GM21825 (cell line): ENCODE measurements around the gene FAM83G.

Experiments used
- ATAC-seq: cut with Tn5 transposase; IDR thresholded peaks from one replicate; pipeline ENCODE4 v1.9.1; 2021; ENCODE audit warnings: mild to moderate bottlenecking, moderate library complexity; ENCODE audit not compliant: unreplicated experiment

The FAM83G gene

DNA sequence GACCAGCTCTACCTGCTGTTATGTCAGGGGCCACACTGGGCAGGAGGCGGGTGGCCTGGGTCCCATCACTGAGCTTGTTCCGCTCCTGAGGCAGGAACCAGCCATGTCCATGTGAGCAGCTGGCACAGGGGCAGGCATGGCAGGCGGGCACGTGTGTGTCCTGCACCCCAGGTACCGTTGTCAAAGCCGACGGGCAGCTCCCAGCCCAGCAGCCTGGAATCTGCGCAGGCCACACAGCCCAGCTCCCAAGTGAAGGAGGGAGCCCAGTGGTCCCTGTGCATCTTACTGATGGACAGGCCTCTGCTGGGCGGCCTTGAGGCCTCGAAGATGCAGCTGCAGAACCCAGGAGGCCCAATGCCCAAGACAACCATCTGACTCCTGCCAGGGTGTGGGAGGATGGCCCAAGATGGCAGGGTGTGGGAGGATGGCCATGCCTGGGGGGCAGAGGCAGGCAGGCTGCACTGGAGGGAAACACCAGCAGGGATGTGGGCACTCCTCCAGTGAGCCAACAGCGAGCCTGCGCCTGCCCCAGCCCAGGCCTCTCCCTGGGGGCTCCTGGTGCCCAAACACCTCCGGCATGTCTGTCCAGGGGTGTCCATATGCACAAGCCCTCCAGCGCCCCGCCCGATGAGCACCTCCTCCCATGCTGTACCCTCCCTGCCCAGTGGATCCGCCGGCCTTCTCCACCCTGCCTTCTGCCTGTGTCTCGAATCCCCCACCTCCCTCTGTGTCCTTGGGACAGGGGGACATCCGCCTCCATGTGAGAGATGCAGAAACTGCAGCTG lies 12.8 kb downstream of the FAM83G start:
- no peak for ATAC-seq

DNA sequence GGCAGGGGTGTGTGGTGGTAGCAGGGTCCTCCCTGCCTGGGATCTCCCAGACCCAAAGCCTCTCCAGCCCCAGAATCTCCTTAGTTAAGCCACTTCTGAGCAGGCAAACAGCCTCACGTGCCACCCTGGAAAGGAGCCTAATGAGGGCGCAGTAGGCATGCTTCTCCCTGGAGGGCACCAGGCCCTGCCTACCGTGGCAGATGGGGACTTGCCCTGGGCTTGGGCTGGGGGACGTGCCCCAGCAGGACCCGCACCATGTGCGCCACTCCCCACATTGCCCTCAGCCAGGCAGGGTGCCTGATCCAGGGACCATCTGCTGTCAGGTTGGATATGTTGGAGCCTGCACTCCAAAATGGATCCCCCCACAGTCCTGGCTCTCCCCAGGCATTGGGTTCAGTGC lies 14.2 kb downstream of the FAM83G start:
- no peak for ATAC-seq

DNA sequence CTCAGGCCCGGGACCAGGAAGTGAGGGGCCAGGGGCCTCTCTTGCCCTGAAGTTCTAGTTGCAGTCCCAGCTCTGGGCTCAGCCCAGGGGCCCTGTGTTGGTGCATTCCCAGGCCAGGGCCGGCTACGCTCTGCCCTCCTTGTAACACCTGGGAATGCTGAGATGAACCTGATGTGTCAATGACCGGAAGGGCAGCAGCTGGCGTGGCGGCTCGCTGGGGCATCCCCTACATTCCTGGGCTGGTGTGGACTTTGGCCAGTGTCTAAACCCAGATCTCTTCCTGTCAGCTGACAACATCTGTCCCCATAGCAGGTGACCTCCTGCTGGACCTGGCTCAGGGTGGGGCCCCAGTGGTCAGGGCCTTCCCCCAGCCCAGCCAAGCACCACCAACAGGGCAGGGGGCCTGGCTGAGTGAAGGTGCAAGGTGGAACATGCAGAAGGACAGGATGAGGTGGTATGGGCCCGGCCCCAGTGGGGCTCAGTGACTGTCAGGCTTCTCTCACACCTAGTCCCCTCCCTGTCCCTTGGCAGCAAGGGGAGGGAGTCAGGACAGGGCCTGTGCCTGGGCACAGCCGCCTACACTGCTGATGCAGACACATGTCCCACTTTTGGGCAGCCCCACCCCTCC lies 15.9 kb downstream of the FAM83G start:
- ATAC-seq, result no peak

DNA sequence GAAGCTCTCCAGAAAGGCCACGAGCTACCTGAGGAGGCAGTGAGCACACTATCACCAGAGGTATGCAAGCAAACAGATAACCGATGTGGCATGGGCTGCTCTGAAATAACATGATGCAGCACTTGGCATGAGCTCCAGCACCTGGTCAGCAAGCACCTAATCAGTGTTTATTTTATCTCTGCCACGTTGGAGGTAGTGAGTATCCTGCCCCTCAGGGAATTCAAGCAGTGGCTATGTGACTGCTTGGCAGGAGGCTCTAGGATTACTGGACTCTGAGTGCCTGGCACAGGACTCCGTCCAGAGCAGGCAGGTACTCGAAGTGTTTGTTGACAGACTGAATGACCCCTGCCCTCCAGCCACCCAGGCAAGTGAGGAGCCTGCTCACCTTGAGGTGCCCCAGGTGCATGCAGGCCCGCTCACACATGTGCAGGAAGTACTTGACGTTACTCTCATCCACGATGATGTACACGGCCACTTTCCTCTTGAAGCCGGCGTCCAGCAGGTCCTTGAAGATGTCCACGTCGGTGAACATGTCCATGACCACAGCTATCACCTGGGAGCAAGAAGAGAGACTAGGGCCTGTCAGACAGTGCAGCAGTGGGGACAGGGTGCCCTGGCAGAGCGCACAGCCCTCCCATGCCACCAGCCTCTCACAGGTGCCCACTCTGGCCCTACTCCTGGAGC lies 16.6 kb downstream of the FAM83G start:
- ATAC-seq, result no peak

DNA sequence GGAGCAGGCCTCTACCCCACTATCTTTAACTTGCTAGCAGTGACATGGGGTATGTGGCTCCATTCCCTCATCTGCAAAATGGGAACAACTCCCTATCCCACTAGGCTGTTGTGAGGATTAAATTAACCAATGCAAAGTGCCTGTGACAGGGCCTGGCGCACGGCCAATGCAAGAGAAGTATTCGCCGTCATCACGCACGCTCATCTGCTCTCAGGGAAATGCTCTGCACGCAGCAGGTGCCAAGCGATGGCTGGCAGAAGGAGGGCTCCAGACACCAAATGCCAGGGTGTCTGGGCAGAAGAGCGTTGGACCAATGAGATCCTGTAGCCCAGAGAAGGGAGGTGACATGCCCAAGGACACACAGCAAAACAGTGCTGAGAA lies 17.3 kb downstream of the FAM83G start:
- no peak for ATAC-seq

DNA sequence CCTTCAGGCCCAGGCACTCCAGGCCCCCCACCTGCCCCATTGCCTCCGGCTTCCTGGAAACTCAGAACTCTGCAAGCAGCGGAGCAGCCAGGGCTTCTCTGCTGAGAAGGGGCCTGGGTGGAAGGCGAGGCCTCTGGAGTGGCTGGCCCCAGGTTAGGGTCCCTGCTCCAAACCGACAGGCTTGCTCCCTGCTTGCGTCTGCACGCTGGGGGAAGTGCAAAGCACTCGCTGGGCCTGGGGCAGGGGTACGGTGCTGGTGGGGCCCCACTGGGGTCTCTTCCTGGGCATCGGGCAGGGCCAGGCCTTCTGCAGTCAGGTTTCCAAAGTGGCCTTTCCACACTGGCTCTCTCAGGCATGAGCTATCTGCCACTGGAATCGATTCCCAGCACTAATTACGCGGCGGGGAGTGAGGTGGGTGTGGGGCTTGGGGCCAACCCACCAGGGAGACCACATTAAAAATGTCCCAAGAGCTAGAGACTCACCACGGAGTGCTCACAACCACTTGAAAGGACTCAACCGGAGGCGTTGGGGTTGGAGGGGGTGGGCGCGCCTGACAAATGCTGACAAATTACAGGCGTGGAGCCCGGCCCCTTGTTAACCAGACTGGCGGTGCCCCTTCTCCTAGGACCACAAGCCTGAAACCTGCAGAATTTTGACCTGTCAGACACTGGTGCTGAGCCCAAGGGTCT lies 17.9 kb downstream of the FAM83G start:
- no peak for ATAC-seq

DNA sequence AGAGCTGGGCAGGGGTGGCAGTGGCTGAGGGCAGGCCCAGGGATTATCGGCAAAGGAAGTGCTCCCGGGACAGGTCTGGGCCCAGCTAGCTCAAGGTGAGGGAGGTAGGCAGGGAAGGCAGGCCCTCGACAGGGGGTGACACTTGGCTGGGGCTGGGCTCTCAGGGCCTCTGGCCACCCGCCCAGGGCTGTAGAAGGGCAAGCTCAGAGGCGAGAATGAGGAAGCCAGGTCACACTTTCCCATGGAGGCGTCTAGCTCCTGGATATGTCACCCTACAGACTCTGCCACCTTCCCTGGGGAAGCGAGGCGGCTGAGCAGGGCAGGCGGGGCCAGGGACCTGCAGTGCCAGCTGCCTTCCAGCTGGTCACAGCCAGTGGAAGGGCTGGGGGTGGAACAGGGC lies 19.1 kb downstream of the FAM83G start:
- no peak for ATAC-seq

DNA sequence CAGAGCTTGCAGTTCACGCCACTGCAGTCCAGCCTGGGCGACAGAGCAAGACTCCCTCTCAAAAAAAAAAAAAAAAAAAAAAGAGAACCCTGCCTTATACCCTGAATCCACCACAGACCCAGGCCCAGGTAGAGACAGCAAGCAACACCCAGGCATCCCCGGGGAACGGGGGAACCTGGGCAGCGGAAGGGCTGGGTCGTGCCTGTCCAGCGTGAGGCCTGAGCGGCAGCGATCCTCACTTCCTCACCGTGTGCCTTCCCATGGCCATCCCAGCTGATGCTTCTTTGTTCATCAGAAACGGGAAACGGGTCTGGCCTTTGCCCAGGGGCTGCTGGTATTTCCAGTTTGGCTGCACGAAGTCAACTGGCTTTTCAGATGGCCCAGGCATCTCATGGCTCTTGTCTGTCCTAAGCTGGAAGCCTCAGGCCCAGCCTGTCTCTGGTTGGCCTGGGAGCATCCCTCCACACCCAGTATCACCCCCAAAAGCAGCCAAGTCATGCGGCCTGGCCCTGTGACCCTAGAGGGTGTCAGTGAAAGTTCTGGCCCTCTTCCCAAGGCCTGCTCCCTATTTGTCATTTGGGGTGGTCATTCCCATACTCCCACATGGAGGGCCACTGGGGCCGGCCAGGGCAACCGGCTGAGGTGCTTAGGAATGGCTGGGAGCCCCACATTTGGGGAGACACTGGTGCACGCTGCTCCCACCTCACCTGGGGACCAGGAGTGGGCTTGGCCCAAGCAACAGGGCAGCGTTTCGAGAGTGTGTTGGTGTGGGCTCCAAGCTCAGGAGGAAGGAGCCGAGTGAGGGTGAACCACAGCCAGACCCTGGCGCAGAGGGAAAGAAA lies 20.1 kb downstream of the FAM83G start:
- no peak for ATAC-seq

DNA sequence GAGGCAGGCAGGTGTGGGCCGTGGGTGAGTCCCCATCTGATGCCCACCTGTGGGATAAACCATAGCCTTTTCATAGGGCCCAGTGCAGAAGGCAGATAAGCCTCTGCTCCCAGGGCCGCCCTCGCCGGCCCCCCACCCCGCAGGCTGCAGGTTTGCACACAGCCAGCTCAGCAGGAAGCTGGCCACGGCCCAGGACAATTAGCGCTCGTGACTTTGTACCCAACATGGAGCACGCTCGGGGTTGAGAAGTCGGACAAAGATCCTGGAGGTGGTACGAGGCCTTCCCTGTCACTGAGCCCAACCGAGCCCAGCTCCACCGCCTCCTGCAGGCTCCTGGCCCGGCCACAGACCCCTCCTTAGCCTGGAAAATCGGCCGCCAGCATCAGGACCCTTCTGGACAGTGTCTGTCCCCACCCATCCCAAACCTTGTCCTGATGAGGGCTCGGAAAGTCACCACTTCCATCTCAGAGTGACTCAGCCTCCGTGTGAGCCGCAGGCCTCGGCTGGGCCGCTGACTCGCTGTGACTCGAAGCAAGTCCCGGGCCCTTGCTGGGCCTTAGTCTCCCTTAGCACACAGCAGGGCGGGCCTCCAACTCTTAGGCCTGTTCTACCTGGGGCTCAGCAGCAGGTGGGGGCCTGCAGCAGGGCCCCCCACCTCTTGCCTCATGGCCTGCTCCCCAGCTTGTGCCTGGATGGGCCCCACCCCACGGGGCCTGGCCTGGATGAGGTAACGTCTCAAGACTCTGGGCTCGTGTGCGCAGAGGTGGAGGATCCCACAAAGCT lies 22.7 kb downstream of the FAM83G start:
- ATAC-seq, result no peak

DNA sequence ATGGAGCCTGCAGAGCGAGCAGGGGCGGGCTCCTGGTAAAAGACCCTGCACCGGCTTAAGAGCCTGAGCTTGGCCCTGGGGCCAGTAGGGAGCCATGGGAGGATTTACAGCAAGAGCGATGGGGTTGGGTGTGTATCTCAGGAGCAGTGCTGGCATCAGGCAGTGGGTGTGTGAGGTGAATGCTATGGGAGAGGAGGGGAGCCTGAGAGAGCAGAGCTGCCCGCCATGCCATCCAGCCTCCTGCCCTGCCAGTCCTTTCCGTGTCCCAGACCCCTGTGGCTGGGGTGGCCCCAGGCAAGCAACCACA lies 23.3 kb downstream of the FAM83G start:
- ATAC-seq, result no peak

DNA sequence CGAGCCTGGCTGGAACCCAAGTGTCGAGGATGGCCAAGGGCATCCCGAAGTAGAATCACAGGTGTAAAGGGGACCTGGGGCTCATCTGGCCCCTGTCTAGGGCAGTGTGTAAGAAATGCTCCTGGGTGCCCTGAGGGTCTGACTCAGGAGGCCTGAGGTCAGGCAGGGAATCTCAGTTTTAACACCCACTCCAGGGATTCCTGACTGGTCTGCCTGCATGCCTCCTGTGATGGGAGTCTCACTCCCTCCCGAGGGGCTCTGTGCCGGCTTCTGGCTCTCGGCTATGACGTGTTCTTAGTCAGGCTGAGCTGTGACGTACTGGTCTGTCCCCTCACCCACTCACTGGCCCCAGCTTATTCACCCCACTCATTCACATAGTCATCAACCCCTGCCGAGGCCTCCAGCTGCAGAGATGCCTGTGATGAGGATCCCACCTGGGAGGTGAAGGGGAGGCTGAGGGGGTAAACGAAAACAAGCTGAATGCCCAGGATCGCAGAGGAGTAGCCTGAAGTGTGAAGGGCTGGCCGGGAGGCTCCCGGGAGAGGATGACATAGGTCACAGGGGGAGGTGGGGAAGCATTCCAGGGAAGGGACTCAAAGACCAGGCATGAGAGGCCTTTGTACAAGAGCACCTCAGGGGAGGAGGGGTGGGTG lies 23.8 kb downstream of the FAM83G start:
- ATAC-seq, result no peak

DNA sequence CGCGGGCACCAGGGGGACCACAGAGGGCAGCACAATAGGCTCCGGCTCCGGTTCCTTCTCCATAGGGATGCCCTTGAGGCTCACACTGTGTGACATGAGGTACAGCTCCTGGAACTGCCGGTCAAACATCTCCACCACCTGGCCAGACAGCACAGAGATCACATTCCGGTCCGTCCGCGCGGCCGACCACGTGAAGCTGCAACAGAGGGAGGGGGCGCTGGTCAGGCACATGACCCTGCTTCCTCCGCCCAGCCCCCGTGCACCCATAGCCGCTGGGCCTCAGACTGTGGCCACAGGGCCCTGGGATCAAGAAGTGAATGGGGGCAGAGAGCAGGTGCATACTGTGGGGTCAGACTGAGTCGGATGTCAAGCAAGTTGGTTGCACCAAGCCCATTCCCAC lies 25.9 kb downstream of the FAM83G start:
- ATAC-seq, result no peak

DNA sequence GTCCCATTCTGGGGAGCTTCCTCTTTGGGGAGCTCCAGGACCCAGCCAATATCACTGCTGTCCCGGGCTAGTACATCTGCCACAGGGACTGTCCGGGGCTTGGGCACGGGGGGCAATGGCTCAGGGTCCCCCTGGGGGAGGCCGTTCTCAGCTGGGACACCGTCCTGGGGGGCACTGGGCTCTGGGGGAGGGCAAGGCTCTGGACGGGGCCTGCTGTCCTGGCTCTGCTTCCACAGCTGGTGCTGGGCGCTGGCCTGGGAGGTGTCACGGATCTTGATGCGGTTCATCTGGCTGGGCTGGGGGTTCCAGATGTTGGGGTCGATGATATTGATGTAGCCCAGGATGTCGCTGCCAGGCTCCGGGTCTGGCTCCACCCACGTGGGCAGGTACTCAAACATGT lies 26.5 kb downstream of the FAM83G start:
- no peak for ATAC-seq

DNA sequence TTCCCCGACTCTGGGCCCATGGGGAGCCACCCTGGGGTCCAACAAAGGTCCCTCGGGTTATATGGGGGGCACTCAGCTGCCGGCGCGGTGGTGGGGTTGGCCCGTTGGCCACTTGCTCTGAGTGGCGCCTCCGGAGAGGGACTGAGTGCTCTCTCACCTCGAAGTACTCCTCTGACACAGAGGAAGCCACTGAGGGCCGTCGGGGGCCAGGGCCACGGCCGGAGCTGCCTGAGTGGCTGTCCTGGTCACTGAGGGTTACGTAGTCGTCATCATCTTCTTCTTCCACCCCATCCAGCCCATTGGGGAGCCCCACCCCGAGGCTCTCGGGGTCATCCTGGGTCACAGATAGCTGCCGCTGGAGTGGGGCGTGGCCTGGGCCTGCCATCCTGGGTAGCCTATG lies 26.9 kb downstream of the FAM83G start:
- ATAC-seq, result no peak

DNA sequence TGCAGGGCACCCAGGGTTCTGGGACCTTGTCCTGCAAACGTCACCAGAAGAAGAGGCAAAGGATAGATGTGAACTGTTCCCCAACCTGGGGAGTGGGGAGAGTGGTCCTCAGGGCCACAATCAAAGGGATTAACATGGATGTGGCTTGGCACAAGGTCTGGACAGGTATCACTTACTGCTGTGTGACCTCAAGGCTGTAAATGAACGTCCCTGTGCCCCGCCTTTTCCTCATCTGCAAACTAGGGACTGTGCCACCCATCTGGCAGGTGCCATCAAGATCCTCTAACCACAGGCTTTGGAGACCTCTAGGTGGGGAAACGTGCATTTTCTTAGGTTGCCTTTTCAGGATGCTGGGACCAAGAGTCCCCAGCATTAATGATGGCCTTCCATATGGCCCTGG lies 27.5 kb downstream of the FAM83G start:
- no peak for ATAC-seq

DNA sequence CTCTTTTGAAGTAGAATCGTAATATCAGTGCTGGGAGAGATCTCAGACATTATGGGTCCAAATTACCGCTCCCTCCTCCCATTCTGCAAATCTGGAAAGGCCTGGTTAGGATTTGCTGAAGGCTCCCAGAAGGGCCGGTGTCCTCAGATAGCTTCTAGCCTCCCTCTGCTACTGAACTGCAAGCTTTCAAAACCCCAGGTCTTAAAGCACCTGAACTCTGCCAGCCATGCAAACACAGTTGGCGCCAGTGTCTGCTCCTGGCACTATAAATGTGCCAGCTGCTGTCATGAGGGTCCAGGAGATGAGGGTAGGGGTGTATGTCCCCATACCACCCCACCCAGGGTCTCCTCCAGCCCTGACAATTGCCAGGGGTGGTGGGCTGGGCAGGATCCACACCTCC lies 28.4 kb downstream of the FAM83G start:
- no peak for ATAC-seq

DNA sequence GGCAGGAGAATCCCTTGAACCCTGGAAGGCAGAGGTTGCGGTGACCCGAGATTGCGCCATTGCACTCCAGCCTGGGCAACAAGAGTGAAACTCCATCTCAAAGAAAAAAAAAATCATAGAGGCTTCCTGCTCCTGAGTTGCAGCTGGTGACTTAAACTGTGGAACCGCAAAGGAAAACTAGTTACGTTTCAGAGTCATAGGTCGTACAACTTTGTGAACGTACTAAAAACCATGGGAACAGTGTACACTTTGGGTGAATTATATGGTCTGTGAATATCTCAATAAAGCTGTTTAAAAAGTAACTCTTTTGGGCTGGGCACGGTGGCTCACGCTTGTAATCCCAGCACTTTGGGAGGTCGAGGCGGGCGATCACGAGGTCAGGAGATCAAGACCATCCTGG lies 29.0 kb downstream of the FAM83G start:
- ATAC-seq, result no peak

DNA sequence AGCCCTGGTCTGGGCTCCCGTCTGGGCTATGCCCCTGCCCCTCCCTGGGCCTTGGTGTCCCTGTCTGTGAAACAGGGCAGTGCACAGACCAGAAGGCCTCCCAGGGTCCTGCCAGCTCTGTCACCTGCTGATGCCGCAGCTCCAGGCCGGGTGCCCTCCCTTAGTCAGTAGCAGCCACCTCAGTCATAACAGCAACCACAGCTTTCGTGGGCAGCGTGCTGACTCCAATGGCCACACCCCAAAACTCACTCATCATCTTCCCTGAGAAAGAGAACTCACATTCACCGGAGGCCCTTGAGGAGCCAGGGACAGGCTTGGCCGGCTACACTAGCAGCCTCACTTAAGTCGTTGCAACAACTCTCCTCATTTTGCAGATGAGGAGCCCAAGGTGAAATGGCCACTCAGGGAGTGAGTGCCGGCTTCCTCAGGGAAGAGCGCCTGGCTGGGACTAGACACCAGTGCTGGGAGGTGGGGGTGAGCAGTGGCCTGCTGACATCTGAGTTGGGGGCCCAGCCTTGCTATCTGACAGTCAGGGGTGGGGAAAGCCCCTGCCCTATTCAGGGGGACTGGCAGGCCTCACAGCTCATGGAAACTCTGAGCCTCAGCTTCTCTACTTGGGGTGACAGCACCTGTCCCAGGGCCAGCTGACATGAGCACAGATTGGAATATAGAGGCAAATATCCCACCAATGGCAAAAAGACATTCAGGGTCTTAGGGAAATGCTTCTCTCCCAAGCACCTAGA lies 30.0 kb downstream of the FAM83G start:
- ATAC-seq, result no peak

DNA sequence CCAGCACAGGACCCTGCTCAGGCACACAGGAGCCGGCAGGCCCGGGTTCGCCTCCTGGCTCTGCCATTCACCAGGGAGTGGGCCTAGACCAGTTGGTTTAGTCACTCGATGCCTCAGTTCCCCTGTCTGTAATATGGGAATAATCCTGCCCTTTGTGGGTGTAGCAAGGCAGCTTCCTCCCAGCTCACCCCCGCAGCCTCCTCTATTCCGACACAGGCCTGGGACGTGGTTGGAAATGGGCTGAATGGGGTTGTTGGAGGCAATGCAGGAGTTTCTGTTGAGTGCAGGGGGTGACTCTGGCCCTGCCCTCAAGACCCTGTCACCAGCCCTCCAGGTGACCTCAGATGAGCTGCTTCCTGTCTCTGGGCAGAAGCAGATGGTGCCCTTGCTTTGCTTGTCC lies 32.8 kb downstream of the FAM83G start:
- ATAC-seq, result no peak
